SW 1271 (cell line): Measurements from ENCODE around the gene FAM222A.

Experiments used
- DNase-seq, 2 experiments: peaks; one replicate each; lab custom pipeline; 2025; lab: John Stamatoyannopoulos, UW

The FAM222A gene

DNA sequence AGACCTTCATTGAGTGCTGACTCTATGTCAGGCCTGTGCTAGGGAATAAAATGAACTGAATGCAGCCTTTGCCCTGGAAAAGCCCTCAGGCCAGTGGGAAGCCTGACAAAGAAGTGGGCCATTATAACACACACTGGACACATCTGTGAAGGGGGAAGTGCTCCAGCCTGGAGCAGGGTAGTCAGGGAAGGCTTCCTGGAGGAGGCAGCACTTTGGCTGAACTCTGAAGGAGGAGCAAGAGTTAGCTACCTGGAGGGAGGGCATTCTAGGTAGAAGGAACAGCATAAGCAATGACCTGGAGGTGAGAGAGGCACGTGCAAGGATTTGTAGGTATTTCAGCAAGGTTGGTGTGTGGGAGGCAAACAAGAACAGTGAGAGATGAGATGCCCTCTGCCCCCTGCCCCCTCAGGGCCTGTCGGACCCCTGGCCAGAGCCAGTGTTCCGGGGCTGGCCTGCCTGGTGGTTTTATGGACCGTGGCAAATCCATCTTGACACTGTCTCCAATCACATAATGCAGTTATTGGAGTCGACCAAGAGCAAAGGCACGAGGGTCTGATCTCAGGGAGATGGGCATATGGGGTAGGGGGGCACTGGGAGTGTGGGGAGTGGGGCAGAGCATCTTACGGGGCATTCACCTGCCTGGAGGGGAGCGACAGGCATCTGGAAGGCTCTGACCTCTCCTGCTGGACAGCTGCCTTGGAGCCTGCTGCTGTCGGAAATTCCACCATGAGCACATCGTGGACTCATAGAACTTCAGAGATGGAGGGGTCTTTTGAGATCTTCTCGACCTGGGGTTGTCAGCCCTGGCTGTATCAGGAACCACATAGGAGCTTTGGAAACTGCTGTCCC lies 2.7 kb upstream of the FAM222A start:
- no peak for DNase-seq

DNA sequence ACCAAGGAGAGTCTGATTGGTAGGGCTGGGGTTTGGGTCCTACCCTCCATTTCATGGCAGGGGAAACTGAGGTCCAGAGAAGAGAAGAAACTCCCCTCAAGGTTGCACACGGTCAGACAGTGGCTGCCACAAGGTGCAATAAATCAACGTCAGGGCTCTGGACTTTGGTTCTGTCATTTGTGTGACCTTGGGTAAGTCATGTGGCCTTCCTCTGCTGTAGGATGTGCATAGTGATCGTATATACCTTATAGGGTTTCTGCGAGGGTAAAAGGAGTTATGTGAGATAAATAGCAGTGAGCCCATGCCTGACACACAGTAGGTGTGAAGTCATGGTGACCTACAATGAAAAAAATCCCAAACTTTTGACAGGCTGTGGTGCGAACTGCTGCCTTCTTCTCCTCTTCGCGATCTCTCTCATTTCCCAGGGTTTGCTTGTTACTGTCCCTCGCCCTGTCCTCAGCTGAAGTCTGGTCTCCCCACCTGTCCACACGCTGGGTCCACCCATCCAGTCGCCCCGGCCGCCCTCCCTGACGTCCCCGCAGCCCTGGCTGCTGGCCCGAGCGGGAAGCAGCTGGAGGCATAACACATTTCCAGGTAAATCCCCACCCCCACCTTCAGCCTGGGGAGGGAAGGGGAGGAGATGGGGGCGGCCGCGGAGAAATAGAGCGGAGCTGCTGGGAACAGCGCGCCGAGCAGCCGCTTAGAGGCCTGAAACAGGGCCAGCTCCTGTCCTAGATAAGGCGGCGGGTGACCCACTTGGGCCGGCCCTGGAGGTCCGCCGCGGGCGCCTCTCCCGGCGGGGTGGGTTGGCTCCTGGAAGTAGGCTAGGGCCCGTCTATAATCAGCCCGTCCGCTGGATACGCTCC lies 1.8 kb upstream of the FAM222A start:
- DNase-seq, result no peak

DNA sequence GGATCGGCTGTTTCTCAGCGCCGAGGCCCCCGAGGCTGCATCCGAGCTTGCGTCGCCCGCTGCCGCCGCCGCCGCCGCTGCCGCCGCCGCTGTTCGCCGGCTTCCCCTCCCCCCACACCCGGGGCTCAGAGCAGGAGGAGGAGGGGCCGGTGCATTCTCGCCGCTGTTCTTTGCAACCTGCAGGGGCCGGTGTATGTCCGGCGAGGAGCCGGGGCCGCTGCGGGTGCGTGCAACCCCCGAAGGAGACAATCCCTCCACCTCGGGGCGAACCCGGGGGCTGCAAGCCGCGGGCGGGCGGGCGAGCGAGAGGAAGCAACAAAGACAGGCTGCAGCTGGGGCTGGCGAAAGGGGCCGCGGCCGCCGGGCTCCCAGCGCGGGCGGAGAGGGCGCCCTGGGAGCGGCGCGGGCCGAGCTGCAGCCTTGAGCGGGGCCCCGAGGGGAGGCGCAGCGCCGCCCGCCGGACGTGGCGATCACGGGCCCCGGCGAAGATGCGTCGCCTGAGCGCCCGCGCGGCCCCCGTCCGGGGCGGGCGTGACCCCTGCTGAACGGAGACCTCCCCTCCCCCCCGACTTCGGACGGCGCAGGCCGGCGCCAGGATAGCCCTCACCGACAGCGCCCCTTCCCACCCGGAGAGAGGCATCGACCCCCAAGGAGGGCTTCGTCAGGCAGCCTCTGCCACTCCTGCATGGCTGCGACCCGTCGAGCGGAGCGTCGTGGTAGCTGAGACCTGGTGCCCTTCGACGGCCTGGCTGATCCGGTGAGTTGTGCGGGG lies 702 bp downstream of the FAM222A start:
- DNase-seq, result peak in 1 of 2 experiments; percentile 44

DNA sequence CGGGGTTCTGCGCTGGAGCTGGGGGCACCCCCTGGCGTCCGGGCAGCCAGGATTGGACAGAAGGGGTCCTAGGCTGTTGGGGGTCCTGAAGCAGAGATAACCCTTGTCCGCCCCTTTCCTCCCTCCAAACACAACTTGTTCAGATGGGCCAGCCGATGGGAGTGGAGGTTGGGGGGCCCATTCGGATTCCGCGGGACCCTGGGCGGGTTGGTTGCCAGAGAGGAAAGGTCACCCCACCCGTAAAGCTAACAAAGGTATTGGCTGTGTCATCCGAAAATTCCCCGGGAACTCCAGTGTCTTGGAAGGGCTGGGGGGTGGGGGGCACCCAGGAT lies 1.3 kb downstream of the FAM222A start:
- DNase-seq, result no peak

DNA sequence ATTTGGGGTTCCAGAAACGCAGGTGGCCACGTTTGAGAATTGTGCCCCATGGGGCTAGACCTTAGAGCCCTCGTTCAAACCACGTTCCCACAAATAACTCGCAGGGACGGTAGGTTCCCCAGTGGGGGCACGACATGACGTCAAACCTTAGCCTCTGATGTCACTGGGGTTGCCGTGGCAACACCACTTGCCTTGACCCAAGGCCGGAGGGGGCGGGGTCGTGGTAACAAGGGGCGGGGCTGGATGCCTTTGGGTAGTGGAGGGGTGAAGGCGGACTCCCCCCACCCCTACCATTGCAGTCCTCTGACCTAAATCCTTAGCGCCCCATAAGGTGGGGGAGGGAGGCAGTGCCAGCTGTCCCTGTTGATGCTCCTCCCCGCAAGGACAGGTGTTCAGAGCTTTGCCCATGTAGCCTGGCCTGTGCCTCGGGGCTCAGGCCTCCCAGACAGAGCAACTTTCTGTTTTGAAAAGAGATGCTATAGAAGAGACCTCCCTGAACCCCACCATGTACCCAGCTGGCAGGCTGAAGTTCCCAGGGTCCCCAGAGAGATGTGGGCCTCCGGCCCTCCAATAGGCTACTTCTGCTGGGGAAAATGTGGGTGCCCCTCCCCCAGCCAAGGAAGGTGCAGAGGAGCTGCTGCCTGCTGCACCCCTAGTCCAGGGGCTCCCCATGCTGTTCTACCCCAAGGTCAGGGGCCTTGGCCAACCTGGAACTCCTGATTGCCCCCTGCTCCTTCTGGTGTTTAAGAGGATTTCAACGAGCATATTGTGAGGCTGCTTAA lies 1.9 kb downstream of the FAM222A start:
- no peak for DNase-seq

DNA sequence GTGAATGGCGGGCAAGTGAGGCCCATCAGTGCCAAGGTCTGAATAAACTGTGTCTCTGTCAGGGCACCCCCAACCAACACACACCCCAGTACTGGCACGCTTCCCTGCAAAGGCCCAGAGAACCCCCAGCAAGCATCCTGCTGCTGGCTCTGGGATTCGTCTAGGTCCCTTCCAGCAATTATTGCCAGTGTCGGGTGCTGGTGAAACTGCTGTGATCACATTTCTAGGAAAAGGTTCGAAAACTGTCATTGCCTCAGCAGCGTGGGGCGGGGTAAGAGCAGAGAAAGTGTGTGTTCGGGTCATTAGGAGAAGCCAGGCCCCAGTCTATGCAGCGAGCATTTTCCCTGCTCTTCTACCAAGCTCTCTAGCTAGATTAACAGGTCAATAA lies 2.5 kb downstream of the FAM222A start:
- no peak for DNase-seq

DNA sequence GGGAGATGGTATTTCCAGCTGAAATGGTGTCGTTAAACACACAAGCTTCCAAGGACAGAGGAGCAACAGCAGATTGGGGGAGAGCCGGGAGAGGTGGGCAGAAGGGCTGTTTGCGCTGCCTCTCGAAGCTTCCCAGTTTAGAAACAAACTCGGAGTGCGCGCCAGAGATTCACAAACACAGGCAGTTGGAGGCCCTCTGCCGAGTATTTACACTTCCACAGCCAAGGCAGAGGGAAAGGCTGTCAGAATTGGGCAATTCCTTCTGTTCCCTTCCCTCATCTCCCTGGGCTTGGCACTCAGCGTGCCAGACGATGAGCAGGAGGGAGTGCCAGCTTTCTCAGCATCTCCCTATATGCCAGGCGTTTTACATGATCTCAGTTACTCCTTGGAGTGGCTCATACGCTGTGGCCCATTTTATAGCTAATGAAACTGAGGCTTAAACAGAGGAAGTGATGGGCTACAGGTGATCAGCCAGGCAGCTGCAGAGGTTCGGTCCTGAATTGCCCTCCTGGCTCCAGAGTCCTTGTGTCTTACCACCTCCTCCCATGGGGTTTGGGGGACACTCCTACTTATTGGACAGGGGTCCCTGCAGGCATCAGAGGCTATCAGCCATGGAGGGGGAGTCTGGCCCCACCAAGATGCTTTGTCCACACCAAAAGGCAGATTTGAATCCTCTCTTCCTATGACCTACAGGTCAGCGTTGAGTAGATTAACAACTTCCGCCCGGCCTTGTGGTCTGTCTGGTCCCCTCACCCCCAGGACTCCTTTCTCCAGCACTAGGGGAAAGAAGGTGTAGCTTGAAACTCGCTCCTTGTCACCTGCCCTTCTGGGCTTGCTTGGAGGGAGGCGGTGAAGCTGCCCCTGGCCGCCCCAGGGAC lies 3.1 kb downstream of the FAM222A start:
- no peak for DNase-seq

DNA sequence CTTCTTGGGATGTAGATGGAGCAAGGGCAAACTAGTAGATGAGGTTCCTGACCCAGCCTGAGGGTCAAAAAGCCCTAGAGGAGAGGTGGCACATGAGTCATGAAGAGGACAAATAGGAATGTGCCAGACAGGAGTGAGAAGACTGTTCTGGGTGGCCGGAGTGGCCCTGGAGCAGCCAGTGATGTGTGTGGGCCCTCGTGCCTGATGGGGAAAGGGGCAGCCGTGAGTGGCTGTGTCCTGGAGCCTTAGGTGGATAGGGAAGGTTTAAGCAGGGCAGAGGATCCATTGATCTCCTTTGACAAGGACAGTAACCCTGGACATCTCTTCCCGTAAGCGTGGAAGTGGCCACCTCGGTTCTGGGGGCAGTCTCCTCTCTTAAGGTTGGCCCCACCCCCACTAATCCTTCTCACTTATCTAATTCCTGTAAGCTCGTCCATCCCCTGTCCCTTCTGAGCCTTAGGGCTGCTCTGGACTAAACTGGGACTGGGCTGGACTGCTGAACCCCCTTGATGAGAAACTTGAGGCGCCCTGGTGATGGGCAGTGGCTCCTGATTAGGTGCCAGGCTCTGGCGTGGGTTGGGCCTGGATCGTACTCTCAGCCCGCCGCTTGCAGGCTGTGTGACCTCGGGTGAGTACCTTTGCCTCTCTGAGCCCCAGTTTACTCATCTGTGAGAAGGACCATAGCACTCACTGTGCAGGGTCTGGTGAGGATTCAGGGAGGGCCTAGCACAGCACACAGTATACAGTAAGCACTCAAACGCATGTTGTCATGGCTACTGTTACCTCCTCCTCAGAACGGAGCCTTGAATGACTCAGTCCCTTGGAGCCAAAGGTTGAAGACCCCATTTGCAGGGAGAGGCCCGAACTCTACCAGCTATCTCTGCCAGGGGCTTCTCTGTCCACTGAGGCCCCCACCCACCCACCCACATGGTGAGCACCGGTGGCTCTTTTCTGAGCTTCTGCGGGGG lies 4.0 kb downstream of the FAM222A start:
- DNase-seq, result no peak

DNA sequence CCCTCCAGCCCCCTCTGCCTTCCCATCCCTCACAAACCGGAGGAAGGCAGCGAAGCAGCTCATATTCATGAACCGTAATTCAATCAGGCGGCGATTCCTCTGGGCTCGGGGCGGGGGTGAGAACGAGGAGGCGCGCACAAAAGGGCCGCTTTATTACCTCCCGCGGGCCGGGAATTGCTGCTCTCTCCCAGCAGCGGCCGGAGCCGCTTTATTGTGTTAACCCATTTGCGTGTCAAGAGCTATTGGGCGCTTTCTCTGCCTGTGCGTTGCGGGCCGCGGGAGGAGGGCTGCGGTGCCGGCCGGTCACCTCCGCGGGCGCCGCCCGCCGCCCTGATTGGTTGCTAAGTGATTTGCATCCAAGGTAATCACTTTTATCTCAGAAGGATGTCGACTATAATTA lies 4.8 kb downstream of the FAM222A start:
- no peak for DNase-seq

DNA sequence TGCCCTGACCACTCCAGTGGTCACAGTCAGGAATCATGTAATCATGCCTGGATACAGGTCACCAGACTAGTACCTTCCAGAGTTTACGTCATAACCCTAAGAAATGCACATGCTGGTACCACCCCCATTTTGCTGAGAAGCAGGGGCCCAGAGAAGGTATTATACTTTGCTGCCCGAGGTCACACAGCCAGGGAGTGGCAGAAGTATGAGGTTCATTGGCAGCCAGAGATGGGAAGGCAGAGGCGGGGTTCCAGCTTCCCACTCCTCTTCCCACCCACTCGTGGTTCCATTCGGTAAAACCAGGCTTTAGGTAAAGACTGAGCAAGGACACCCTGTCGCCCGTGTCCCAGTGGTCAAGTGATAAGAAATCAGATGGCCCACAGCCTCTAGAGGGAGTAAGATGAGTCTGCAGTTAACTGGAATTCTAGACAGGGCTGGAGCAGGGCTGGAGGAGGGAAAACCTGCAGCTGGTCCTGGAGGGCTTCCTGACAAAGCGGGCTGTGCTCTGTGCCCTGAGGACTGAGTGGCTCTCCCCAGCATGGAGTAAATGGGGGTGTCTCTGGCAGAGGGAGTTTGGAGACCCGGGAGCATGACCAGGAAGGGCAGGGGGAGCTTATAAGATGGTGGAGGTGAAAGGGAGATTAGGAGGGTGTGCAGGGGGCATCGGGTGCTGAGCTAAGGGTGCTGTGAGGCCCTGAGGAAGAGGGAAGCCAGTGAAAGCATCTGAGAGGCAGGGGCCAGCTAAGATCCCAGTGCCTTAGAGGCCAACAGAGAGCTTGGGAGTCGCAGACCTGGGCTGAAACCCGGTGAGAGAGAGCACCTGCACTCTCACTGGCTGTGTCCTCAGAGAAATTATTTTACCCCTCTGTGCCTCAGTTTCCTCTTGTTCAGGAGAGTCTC lies 5.7 kb downstream of the FAM222A start:
- DNase-seq, result peak in 1 of 2 experiments; percentile 30

DNA sequence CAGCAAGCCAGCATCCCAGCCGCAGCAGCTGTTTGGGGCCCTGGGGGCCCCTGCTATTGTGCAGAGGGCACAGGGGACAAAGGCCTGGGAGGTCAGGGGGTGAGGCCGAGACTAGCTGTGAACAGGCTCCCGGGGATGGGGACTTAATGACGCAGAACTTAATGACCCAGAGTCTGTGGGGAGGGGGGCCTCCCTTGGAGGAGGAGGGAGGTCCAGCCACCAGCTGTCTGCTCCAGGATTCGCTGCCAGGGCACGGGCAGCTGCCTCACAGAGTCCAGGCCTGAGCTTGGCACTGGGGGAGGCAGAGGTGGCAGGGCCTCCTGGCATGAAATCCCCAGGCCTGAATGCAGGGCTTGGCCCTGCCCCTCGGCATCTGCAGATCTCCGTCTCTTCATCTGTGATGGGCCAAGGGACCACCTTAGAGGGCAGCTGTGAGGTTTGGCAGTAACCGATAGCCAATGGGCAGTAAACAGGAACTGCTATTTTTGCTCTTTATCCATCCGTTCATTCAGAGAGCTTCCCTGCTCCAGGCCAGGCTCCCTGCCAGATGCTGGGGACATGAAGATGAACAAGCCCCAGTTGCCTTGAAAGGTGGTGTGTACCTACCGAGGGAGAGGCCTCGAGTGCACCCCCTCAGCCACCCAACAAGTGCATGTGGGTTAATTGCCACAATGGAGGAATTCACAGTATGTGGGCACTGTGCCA lies 6.7 kb downstream of the FAM222A start:
- DNase-seq, result no peak

DNA sequence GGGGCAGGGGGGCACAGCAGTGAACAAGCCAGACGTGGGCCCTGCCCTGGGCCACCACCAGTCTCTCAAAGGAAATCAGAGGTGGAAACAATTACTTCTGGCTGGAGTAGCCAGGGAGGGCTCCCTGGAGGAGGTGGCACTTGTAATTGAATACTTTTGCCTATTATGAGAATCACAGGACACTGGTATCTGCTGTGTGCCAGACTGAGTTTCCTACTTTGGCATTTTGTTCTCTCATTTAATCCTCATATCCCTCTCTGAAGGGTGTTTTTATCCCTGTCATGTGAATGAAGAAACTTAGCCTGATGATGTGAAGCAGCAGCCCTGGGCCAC lies 7.2 kb downstream of the FAM222A start:
- DNase-seq, result no peak

DNA sequence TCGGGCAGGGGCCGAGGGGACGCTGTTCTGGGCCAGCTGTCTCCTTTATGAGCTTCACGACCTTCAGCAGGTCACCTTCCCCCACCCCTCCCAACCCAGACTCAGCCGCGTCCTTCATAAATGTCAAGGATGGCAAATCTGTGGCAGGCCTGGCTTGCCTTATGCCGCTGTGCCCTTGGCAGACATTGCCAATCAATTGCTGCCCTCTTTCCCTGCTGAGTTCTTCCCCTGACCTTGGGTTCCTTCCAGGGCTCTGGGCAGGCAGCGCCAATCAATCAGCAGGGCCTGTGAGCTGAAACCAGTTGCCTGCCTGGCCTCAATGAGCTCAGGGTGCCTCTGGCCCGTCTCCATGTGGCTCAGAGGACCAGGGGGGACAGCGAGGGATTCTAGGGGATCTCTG lies 7.7 kb downstream of the FAM222A start:
- DNase-seq, result no peak

DNA sequence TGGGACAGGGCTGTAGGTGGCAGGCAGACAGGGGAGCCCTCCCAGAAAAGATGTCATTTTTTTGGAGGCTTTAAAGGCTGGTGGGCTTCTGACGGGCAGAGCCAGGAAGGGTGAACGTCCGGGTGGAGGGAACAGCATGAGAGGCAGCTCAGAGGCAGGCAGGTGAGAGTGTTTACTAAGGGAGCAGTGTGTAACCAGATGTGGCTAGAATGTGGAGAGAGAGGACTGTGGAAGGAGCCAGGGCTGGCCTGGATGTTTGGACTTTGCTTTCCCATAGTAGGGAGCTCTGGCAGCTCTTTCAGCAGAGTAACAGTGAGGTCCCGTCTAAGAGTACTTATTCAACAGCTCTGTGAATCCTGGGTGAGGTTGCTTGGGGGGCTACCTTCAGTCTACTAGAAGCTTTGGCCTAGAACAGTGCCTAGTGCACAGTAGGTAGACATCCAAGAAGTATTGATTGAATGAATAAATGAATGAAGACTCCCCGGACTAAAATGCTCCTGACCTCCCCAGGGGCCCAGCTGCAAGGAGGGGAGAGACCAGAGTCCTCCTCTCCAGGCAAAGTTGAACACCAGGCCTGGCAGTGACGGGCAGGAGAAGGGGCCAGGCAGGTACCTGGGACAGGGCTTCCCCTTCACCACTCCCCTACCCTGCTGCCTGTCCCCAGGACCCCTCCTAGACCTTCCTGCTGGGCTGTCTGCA lies 8.5 kb downstream of the FAM222A start:
- DNase-seq, result no peak

DNA sequence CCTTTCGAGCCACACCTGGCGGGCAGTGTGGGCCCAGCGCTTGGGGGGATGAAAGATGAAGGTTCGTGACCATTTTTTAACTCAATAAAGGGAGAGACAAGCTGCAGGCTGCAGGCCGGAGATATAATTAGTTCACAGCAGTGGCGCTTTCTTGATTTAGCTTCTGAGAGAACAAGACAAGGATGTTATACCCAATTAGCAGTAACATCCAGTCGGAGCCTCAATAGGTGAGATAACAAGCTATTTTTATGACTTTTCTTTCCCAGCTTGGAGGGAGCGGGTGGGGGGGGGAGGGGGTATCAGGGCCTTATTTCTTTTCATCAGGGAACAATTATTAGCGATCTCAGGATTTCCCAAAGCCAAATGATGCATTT lies 9.1 kb downstream of the FAM222A start:
- no peak for DNase-seq

DNA sequence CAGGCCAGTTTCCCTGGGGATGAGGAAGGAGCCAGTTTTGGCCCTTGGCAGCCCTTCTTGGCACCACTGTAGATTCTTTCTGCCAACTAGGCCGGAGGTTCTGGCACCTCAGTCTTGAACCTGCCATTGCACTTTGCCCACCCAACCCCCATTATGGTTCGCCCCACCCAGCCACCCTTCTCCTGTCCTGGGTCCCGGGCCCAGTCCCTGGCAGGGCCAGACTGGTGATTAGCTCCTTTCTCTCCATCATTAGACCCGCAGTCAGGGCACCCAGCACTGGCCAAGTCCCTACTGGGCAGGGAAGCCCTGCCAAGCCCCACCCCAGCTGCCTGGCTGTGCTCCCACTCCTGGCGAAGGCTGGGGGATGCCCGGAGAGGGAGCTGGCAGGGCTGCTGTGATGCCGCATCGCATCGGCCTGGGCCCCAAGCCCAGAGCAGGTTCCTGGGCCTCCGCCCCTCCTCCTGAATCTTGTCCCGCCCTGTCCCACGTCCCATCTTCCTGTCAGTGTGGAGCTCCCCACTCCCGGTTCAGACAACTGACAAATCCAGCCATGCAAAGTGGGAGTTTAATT lies 9.8 kb downstream of the FAM222A start:
- DNase-seq, result no peak

DNA sequence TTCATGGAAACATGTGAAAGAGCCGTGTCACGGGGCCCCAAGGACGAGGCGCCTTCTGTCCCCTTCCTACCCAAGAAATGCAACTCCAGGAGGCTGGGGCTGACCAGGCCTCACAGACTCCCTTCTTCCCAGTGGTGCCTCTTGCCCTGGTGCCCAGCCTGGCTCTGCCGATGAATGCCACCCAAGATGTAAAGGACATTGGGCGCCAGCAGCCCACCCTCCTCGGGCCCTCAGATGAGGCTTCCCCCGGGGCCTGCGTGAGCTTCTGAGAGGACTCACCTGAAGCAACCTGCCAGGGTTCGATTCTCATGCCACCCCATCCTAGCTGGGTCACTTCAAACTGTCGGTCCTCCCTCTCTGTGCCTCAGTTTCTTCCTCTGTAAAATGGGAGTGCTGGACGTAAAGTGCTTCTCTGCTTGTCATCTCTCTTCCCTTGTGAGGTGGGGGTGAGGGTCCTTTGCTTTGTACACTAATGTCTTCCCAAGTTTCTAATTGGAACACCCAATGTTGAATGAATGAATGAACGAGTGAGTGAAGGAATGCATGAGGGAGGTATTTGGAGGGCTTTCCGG lies 10.8 kb downstream of the FAM222A start:
- no peak for DNase-seq
